ENCODE data around the gene ELOVL3.

GRCh38 chr10:102233997-102234396, 7.9 kb downstream of the ELOVL3 start:
- TF ChIP-seq RFX5 (IDR thresholded peaks at IDR 0.05; ENCODE audit: low read depth, low read length) (no peak), CTCF (conservative IDR thresholded peaks at IDR 0.05; ENCODE audit: low read depth, low read length) (no peak), RAD21 (IDR thresholded peaks at IDR 0.05; ENCODE audit: low read length) (no peak), MXI1 (IDR thresholded peaks at IDR 0.05; ENCODE audit: borderline replicate concordance, low read depth, low read length) (no peak), ELK1 (IDR thresholded peaks at IDR 0.05; ENCODE audit: borderline replicate concordance, low read depth, low read length) (no peak), MAZ (IDR thresholded peaks at IDR 0.05; ENCODE audit: borderline replicate concordance, low read depth, low read length) (no peak), POLR2A (IDR thresholded peaks at IDR 0.05; ENCODE audit: low read depth, low read length) (no peak), BHLHE40 (IDR thresholded peaks at IDR 0.05; ENCODE audit: low read depth, low read length) (no peak), SMC3 (IDR thresholded peaks at IDR 0.05; ENCODE audit: low read depth, low read length) (no peak), MAFK (IDR thresholded peaks at IDR 0.05; ENCODE audit: low read depth, low read length) (no peak)

All from IMR-90 (cell line).